ENCODE data around the gene INCA1. TPM values are rescaled to one million over a fixed set of nuclear protein-coding genes. Genes with fewer than 3 reads are reported as not detected.

INCA1 gene
- total and polyA plus RNA-seq, 7 donors = 1.6 to 4.9 (median 3.8) TPM

DNA sequence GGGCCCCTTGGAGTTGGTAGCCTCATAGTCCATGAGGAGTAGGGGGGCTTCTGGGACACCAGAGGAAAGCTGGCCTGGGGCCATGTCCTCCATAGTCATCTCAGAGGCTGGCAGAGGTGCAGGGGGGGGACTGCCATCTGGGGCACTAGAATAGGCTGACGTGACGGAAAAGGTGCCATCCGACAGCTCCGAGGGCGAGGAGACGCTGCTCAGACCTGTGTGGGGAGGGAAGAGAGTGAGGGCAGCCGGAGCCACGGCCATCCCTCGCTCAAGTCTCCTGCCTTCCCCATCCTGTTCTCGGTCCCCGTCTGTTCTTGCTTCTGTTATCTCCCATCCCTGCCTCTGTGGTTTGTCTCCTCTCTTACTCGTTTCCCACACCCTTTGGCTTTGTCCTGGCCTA, 25.0 kb downstream of the INCA1 start:
- no peak for ATAC-seq
- intact Hi-C loops (cut with DNase I) = no loop called here
- H3K36me3 ChIP-seq (ENCODE audit: insufficient read depth in 1 of 2, low read depth in 1 of 2) = peaks cover 4 to 80% of the 10 kb centered on the region in 2 donors
- WGBS, 3 donors = 74 to 89% (median 77%) methylated on average over 8 to 12 of the region's 12 CpGs
- no peaks in the 10 kb centered on the region for H3K27me3 ChIP-seq (ENCODE audit: insufficient read depth in 3 of 3, low read length in 2 of 3)
- no peak overlapping the region for H3K4me3 ChIP-seq
- TF ChIP-seq, protein P1, sequence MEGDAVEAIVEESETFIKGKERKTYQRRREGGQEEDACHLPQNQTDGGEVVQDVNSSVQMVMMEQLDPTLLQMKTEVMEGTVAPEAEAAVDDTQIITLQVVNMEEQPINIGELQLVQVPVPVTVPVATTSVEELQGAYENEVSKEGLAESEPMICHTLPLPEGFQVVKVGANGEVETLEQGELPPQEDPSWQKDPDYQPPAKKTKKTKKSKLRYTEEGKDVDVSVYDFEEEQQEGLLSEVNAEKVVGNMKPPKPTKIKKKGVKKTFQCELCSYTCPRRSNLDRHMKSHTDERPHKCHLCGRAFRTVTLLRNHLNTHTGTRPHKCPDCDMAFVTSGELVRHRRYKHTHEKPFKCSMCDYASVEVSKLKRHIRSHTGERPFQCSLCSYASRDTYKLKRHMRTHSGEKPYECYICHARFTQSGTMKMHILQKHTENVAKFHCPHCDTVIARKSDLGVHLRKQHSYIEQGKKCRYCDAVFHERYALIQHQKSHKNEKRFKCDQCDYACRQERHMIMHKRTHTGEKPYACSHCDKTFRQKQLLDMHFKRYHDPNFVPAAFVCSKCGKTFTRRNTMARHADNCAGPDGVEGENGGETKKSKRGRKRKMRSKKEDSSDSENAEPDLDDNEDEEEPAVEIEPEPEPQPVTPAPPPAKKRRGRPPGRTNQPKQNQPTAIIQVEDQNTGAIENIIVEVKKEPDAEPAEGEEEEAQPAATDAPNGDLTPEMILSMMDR (IDR thresholded peaks at IDR 0.05) = no peak
- H3K4me1 ChIP-seq = peaks cover 43% of the 10 kb centered on the region
- no peaks in the 10 kb centered on the region for H3K9me3 ChIP-seq
- no peak for DNase-seq
- peak overlapping the region; percentile 86 for H3K27ac ChIP-seq

DNA sequence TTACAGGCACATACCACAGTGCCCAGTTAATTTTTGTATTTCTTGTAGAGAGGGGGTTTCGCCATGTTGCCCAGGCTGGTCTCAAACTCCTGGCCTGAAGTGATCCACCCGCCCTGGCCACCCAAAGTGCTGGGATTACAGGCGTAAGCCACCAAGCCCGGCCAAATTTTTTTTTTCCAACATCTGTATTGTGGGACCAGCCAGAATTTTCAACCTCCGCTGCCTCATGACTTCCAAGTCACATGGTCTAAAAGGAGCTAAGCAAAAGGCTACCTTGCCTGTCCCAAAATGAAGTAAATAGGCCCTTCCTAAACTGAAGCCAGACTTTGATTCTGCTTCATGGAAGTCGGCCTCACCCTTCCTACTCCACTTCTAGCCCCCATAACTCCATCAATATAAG, 25.5 kb downstream of the INCA1 start:
- intact Hi-C loops (cut with DNase I) = no loop called here
- ATAC-seq (no peak), DNase-seq (no peak)
- H3K4me1 ChIP-seq = peaks cover 43% of the 10 kb centered on the region
- no peaks in the 10 kb centered on the region for H3K27me3 ChIP-seq (ENCODE audit: insufficient read depth in 3 of 3, low read length in 2 of 3)
- peak overlapping the region; percentile 86 for H3K27ac ChIP-seq
- TF ChIP-seq, protein P1 (IDR thresholded peaks at IDR 0.05) = no peak
- H3K36me3 ChIP-seq (ENCODE audit: insufficient read depth in 1 of 2, low read depth in 1 of 2) = peaks cover 0 to 75% of the 10 kb centered on the region in 2 donors
- H3K9me3 ChIP-seq = no peaks in the 10 kb centered on the region
- 63 to 78% (median 65%) methylated on average over 6 of the region's 6 CpGs for WGBS, 3 donors
- H3K4me3 ChIP-seq = no peak overlapping the region

DNA sequence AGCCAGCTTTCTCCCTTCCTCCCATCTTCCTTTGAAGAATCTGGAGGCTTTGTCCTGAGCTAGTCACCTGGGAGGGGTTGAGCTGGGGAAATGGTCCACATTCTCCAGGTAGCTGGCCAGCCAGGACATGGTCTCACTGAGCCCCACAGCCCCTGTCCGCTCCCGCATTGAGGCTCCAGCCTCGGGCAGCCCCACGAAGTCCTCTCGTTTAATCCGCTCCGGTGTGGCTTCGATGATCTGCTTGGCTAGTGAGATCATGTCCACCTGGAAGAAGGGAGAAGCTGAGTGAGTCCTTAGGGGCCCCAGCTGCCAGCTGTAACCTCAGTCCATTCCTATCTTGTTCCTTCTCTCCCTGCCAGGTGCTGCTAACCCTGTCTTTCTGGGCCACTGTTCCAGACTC, 27.0 kb downstream of the INCA1 start:
- H3K36me3 ChIP-seq (ENCODE audit: insufficient read depth in 1 of 2, low read depth in 1 of 2) = peaks cover 0 to 60% of the 10 kb centered on the region in 2 donors

DNA sequence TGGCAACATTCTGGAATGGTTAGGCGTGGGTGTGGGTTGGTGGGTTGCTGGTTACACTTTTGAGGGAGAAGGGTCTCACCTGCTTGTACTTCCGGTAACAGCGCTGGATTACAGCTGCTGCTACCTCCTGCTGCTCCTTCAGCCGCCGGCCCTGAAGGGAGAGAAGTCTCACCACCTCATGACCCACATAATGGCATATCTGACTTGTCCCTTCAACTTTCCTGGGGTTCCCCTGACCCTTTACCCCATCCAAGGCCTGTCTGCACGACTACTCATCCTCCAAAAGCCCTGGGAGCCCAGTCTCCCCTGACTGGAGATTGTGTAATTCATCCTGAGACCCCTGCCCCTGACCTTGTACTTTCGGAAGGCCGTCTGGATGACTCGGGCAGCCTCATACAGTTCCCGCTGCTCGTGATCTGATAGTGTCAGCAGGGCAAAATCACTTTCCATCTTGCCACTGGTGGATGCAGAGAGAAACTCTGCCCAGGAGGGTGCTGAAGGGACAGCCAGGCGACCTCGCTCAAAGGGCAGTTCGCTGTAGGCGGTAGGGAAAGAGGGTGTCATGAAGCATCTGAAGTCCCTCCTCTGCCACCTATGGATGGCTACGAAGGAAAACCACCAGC, 27.7 kb downstream of the INCA1 start:
- intact Hi-C loops (cut with DNase I) = no loop called here
- Histone ChIP-seq H3K27ac (peak overlapping the region; percentile 93), H3K9me3 (no peaks in the 10 kb centered on the region), H3K4me3 (no peak overlapping the region), H3K27me3 (ENCODE audit: insufficient read depth in 3 of 3, low read length in 2 of 3) (no peaks in the 10 kb centered on the region), H3K36me3 (ENCODE audit: insufficient read depth in 1 of 2, low read depth in 1 of 2) (peaks cover 0 to 55% of the 10 kb centered on the region in 2 donors), H3K4me1 (peaks cover 49% of the 10 kb centered on the region)
- TF ChIP-seq, protein P1 (IDR thresholded peaks at IDR 0.05) = no peak
- ATAC-seq (no peak), DNase-seq (no peak)
- 65 to 85% (median 80%) methylated on average over 16 of the region's 16 CpGs for WGBS, 3 donors

More for the DNA sequence above, 27.0 kb downstream of the INCA1 start:
- no peak overlapping the region for H3K4me3 ChIP-seq
- H3K27ac ChIP-seq = peak overlapping the region; percentile 93
- H3K27me3 ChIP-seq (ENCODE audit: insufficient read depth in 3 of 3, low read length in 2 of 3) = no peaks in the 10 kb centered on the region
- WGBS, 3 donors = 59 to 69% (median 61%) methylated on average over 8 of the region's 8 CpGs
- intact Hi-C loops (cut with DNase I) = no loop called here
- ATAC-seq (no peak), DNase-seq (no peak)
- TF ChIP-seq, protein P1 (IDR thresholded peaks at IDR 0.05) = no peak
- H3K9me3 ChIP-seq = no peaks in the 10 kb centered on the region
- peaks cover 51% of the 10 kb centered on the region for H3K4me1 ChIP-seq
